Caco-2 (cell line): ENCODE results near the gene SCN4B. TPM values are rescaled to one million over a fixed set of nuclear protein-coding genes. Genes with fewer than 3 reads are reported as not detected.

Experiments
- BruUV-seq: library from RNA; stranded (reverse); fragments of 400-500 nt; replicated peaks from 2 replicates; lab custom pipeline; 2021; lab: Mats Ljungman, UMichigan
- CTCF ChIA-PET: fragments of 300-600 bp; sonication (Branson Sonifier 250); formaldehyde crosslinking; loops from one replicate; lab custom pipeline; 2022; ENCODE audit warnings: antibody characterized with exemption; lab: Charles Lee
- POLR2A ChIA-PET: fragments of 300-600 bp; sonication (Branson Sonifier 250); formaldehyde crosslinking; loops from one replicate; lab custom pipeline; 2022; ENCODE audit warnings: antibody characterized with exemption; lab: Charles Lee
- DNase-seq, 2 experiments: peaks; one replicate each; pipeline versions ENCODE4 v3.0.0 to v3.0.0-alpha.2; 2020 to 2022
- H3K27me3 ChIP-seq: replicated peaks from 2 replicates; pipeline ENCODE4 v1.6.0; 2011; ENCODE audit warnings: low read length; ENCODE audit not compliant: control insufficient read depth, insufficient read depth
- H3K36me3 ChIP-seq: 2 replicates; pipeline ENCODE4 v1.5.1; 2011; ENCODE audit warnings: low read length; ENCODE audit not compliant: control insufficient read depth, insufficient read depth
- H3K4me1 ChIP-seq: fragments of 250-450 bp; sonication (Bioruptor Pico); 2 replicates; pipeline ENCODE4 v1.5.1; 2020; ENCODE audit warnings: mild to moderate bottlenecking
- H3K4me3 ChIP-seq: 2 replicates; pipeline ENCODE4 v1.5.1; 2011; ENCODE audit warnings: low read depth, mild to moderate bottlenecking, control low read depth, low read length
- H3K9me3 ChIP-seq: fragments of 250-450 bp; sonication (Bioruptor Pico); 2 replicates; pipeline ENCODE4 v1.5.1; 2020; ENCODE audit warnings: mild to moderate bottlenecking, moderate library complexity
- H3K27ac Mint-ChIP-seq: one replicate; pipeline ENCODE4 v1.8.0; 2022; ENCODE audit warnings: mixed read lengths; ENCODE audit not compliant: unreplicated experiment
- H3K27me3 Mint-ChIP-seq: one replicate; pipeline ENCODE4 v1.8.0; 2022; ENCODE audit warnings: mixed read lengths; ENCODE audit not compliant: insufficient read depth, unreplicated experiment
- H3K36me3 Mint-ChIP-seq: one replicate; pipeline ENCODE4 v1.8.0; 2022; ENCODE audit warnings: mild to moderate bottlenecking, mixed read lengths; ENCODE audit not compliant: insufficient read depth, unreplicated experiment
- H3K4me1 Mint-ChIP-seq: one replicate; pipeline ENCODE4 v1.8.0; 2022; ENCODE audit warnings: low read depth, mixed read lengths; ENCODE audit not compliant: unreplicated experiment
- H3K4me3 Mint-ChIP-seq: one replicate; pipeline ENCODE4 v1.8.0; 2022; ENCODE audit warnings: mild to moderate bottlenecking, moderate library complexity, mixed read lengths; ENCODE audit not compliant: unreplicated experiment
- H3K9me3 Mint-ChIP-seq: one replicate; pipeline ENCODE4 v1.8.0; 2022; ENCODE audit warnings: mixed read lengths; ENCODE audit not compliant: unreplicated experiment
- CTCF ChIP-seq, 2 experiments: fragments of 200-600 bp in 1 of 2; IDR thresholded peaks; 1 replicate in 1 of 2; 2 replicates in 1 of 2; pipeline versions ENCODE4 v1.5.1 to v1.8.0; 2011 to 2022; ENCODE audit warnings: antibody characterized with exemption in 1 of 2, control low read depth in 1 of 2, inconsistent platforms in 1 of 2, low read depth in 1 of 2, low read length in 1 of 2, mild to moderate bottlenecking in 1 of 2, moderate library complexity in 1 of 2; ENCODE audit not compliant: insufficient read depth in 1 of 2, severe bottlenecking in 1 of 2, unreplicated experiment in 1 of 2
- intact Hi-C: fragments of 100-400 bp; cut with micrococcal nuclease; formaldehyde crosslinking; loops from one replicate; pipeline ENCODE4 v1.10.0; 2022; ENCODE audit not compliant: unreplicated experiment
- total RNA-seq: library from RNA; stranded (reverse); gene quantifications from 2 replicates; pipeline ENCODE4 v1.2.3, GENCODE V29; 2022

SCN4B gene
- total RNA-seq, 1 experiment from 2014 or later, result 0.70 TPM

- TF ChIP-seq CTCF (IDR thresholded peaks at IDR 0.05; ENCODE audit: insufficient read depth in 1 of 2, low read depth in 1 of 2, low read length in 1 of 2, severe bottlenecking in 1 of 2, unreplicated experiment in 1 of 2), result no peak
- H3K4me3 Mint-ChIP-seq, result no peak overlapping the region
- POLR2A ChIA-PET, result no interaction called here
- no peaks in the 10 kb centered on the region for H3K27me3 ChIP-seq
- H3K4me1 Mint-ChIP-seq, result peaks cover 8% of the 10 kb centered on the region
- H3K27ac Mint-ChIP-seq, result no peak overlapping the region
- intact Hi-C loops, result no loop called here
- BruUV-seq, result no TSS peak
- no peaks in the 10 kb centered on the region for H3K9me3 Mint-ChIP-seq
- CTCF ChIA-PET, result interaction anchor here (0.7 to 1.7 kb wide), 4 partner anchors 9 to 635 kb away, joined by 3 to 10 read pairs (median 3); no protein-coding TSS in a partner anchor
- H3K4me1 ChIP-seq, result no peaks in the 10 kb centered on the region
- DNase-seq, result no peak
- H3K9me3 ChIP-seq, result no peaks in the 10 kb centered on the region
- no peaks in the 10 kb centered on the region for H3K36me3 Mint-ChIP-seq
- H3K27me3 Mint-ChIP-seq, result peaks cover 5% of the 10 kb centered on the region
- H3K4me3 ChIP-seq, result no peak overlapping the region
- H3K36me3 ChIP-seq, result no peaks in the 10 kb centered on the region
Measured at GRCh38 chr11:118162846-118163245, 10.2 kb upstream of the SCN4B start.

GRCh38 chr11:118161786-118162185, 9.2 kb upstream of the SCN4B start:
- ChIA-PET POLR2A (no interaction called here), CTCF (interaction anchor here (0.6 kb wide), 1 partner anchor 9 kb away, joined by 3 read pairs; the partner anchor contains the start of gene SCN4B)
- Mint-ChIP-seq H3K4me3 (no peak overlapping the region), H3K9me3 (no peaks in the 10 kb centered on the region), H3K4me1 (peaks cover 8% of the 10 kb centered on the region), H3K27me3 (peaks cover 12% of the 10 kb centered on the region), H3K27ac (no peak overlapping the region), H3K36me3 (no peaks in the 10 kb centered on the region)
- no peaks in the 10 kb centered on the region for H3K9me3 ChIP-seq
- 0 out of 2 replicates have a peak, but pooled peaks cover 2% of the 10 kb centered on the region for H3K4me1 ChIP-seq
- no peak for DNase-seq
- H3K36me3 ChIP-seq, result no peaks in the 10 kb centered on the region
- BruUV-seq, result no TSS peak
- intact Hi-C loops, result no loop called here
- no peak overlapping the region for H3K4me3 ChIP-seq
- no peaks in the 10 kb centered on the region; the same call in 1 of the 2 replicates for H3K27me3 ChIP-seq
- TF ChIP-seq CTCF (IDR thresholded peaks at IDR 0.05; ENCODE audit: insufficient read depth in 1 of 2, low read depth in 1 of 2, low read length in 1 of 2, severe bottlenecking in 1 of 2, unreplicated experiment in 1 of 2), result no peak

- Mint-ChIP-seq H3K27ac (no peak overlapping the region), H3K4me3 (no peak overlapping the region), H3K9me3 (no peaks in the 10 kb centered on the region), H3K36me3 (no peaks in the 10 kb centered on the region), H3K27me3 (peaks cover 33% of the 10 kb centered on the region), H3K4me1 (no peaks in the 10 kb centered on the region)
- intact Hi-C loops, result no loop called here
- Histone ChIP-seq H3K9me3 (no peaks in the 10 kb centered on the region), H3K4me3 (no peak overlapping the region), H3K36me3 (no peaks in the 10 kb centered on the region), H3K4me1 (0 out of 2 replicates have a peak, but pooled peaks cover 10% of the 10 kb centered on the region), H3K27me3 (peaks cover 2% of the 10 kb centered on the region; the same call in 1 of the 2 replicates)
- CTCF ChIA-PET, result interaction anchor here (0.6 to 3.3 kb wide), 5 partner anchors 7 to 24 kb away, joined by 3 to 37 read pairs (median 3); no protein-coding TSS in a partner anchor
- no peak for DNase-seq
- TF ChIP-seq CTCF (IDR thresholded peaks at IDR 0.05; ENCODE audit: insufficient read depth in 1 of 2, low read depth in 1 of 2, low read length in 1 of 2, severe bottlenecking in 1 of 2, unreplicated experiment in 1 of 2), result peak in 1 of 2 experiments; percentile 4
- BruUV-seq, result no TSS peak
- POLR2A ChIA-PET, result no interaction called here
Measured at GRCh38 chr11:118157186-118157895, 4.7 kb upstream of the SCN4B start.
